B cell (primary cell): ENCODE measurements around the gene ADAMTS12. TPM values are rescaled to one million over a fixed set of nuclear protein-coding genes. Genes with fewer than 3 reads are reported as not detected.

ENCODE experiments used
- ATAC-seq: fragments of 200-7000 bp; cut with Tn5 transposase; one replicate; pipeline ENCODE4 v1.10.0; 2021; ENCODE audit warnings: low read depth, mild to moderate bottlenecking, moderate number of reproducible peaks, moderate library complexity
- CTCF ChIA-PET: fragments of 350-600 bp; sonication (Branson Sonifier 250); formaldehyde crosslinking; loops from one replicate; lab custom pipeline; 2021; ENCODE audit warnings: antibody characterized with exemption, inconsistent platforms; lab: Charles Lee
- POLR2A ChIA-PET: fragments of 350-600 bp; sonication (Branson Sonifier 250); formaldehyde crosslinking; loops from one replicate; lab custom pipeline; 2021; ENCODE audit warnings: antibody characterized with exemption; lab: Charles Lee
- DNase-seq: peaks from one replicate; pipeline ENCODE4 v3.0.0; 2013
- H2AFZ ChIP-seq: 2 replicates; pipeline ENCODE4 v1.6.1; 2012; ENCODE audit warnings: mild to moderate bottlenecking, low read depth, low read length; ENCODE audit not compliant: insufficient read depth, poor library complexity, severe bottlenecking
- H3K27ac ChIP-seq, 2 donors: 1 replicate in 1 of 2; 2 replicates in 1 of 2; pipeline ENCODE4 v1.5.1; 2012 to 2013; ENCODE audit warnings: low read length in 2 of 2, mild to moderate bottlenecking in 2 of 2, moderate library complexity in 1 of 2
- H3K27me3 ChIP-seq, 4 experiments: fragments of 200-600 bp in 1 of 4; sonication (generic) in 1 of 4; replicated peaks in 1 of 4; 1 replicate in 2 of 4; 2 replicates in 2 of 4; pipeline versions ENCODE4 v1.6.1 to v1.7.0; 2013 to 2016; ENCODE audit warnings: low read length in 3 of 4, mild to moderate bottlenecking in 2 of 4, mixed read lengths in 1 of 4, moderate library complexity in 1 of 4; ENCODE audit not compliant: insufficient read depth in 4 of 4, control insufficient read depth in 3 of 4; ENCODE audit errors: control extremely low read depth in 1 of 4
- H3K36me3 ChIP-seq, 2 experiments: replicated peaks in 1 of 2; 1 replicate in 1 of 2; 2 replicates in 1 of 2; pipeline versions ENCODE4 v1.6.1 to v1.7.1; 2013; ENCODE audit warnings: low read length in 1 of 2; ENCODE audit not compliant: insufficient read depth in 2 of 2, control insufficient read depth in 1 of 2; ENCODE audit errors: control extremely low read depth in 1 of 2, extremely low read depth in 1 of 2
- H3K4me1 ChIP-seq, 2 donors: fragments of 200-600 bp in 1 of 2; sonication (generic) in 1 of 2; 1 replicate in 1 of 2; 2 replicates in 1 of 2; pipeline versions ENCODE4 v1.5.1 to v1.6.1; 2013 to 2017; ENCODE audit warnings: low read length in 2 of 2; ENCODE audit not compliant: control insufficient read depth in 2 of 2, insufficient read depth in 2 of 2
- H3K4me2 ChIP-seq: replicated peaks from 2 replicates; pipeline ENCODE3; 2012; ENCODE audit warnings: mild to moderate bottlenecking, low read depth, low read length; ENCODE audit not compliant: poor library complexity, severe bottlenecking
- H3K4me3 ChIP-seq, 5 experiments: fragments of 200-600 bp in 1 of 5; sonication (generic) in 1 of 5; 1 replicate in 3 of 5; 2 replicates in 2 of 5; pipeline versions ENCODE4 v1.5.1 to v1.7.0; 2011 to 2016; ENCODE audit warnings: low read length in 4 of 5, mild to moderate bottlenecking in 4 of 5, low read depth in 2 of 5, control low read depth in 1 of 5, moderate library complexity in 1 of 5; ENCODE audit not compliant: insufficient read depth in 1 of 5; ENCODE audit errors: control extremely low read depth in 1 of 5, extremely low read depth in 1 of 5
- H3K79me2 ChIP-seq: fragments of 200-600 bp; sonication (generic); one replicate; pipeline ENCODE4 v1.6.0; 2016; ENCODE audit warnings: low read length; ENCODE audit not compliant: control insufficient read depth, insufficient read depth
- H3K9ac ChIP-seq: fragments of 200-600 bp; sonication (generic); 2 replicates; pipeline ENCODE4 v1.6.1; 2017; ENCODE audit warnings: mild to moderate bottlenecking, low read length, moderate library complexity
- H3K9me3 ChIP-seq, 3 donors: one replicate each; pipeline versions ENCODE4 v1.6.1 to v1.7.1; 2013; ENCODE audit warnings: low read length in 2 of 3; ENCODE audit not compliant: control insufficient read depth in 2 of 3, insufficient read depth in 1 of 3; ENCODE audit errors: control extremely low read depth in 1 of 3
- H4K20me1 ChIP-seq: 2 replicates; pipeline ENCODE4 v1.6.0; 2012; ENCODE audit warnings: mild to moderate bottlenecking, low read length; ENCODE audit not compliant: insufficient read depth, control insufficient read depth, poor library complexity, severe bottlenecking
- H3K27ac Mint-ChIP-seq: one replicate; pipeline ENCODE4 v1.8.0; 2021; ENCODE audit warnings: mixed read lengths
- H3K27me3 Mint-ChIP-seq: one replicate; pipeline ENCODE4 v1.8.0; 2021; ENCODE audit warnings: mixed read lengths
- H3K4me1 Mint-ChIP-seq: one replicate; pipeline ENCODE4 v1.8.0; 2021; ENCODE audit warnings: mixed read lengths
- H3K4me3 Mint-ChIP-seq: one replicate; pipeline ENCODE4 v1.8.0; 2021; ENCODE audit warnings: mixed read lengths
- H3K9me3 Mint-ChIP-seq: one replicate; pipeline ENCODE4 v1.8.0; 2022; ENCODE audit warnings: mixed read lengths; ENCODE audit not compliant: insufficient read depth
- CTCF ChIP-seq: fragments of 200-600 bp; IDR thresholded peaks from one replicate; pipeline ENCODE4 v1.8.0; 2022; ENCODE audit warnings: antibody characterized with exemption, mild to moderate bottlenecking
- EZH2 ChIP-seq: IDR thresholded peaks from 2 replicates; pipeline ENCODE4 v1.6.1; 2012; ENCODE audit warnings: borderline replicate concordance, low read depth, mild to moderate bottlenecking, moderate library complexity, low read length; ENCODE audit not compliant: insufficient read depth, poor library complexity, severe bottlenecking
- WGBS: methylation state at CpG from one replicate; pipeline ENCODE4 v1.1.5; 2013; ENCODE audit warnings: missing lambda C conversion rate; ENCODE audit not compliant: insufficient coverage; 5-methylcytosine and 5-hydroxymethylcytosine counted together
- intact Hi-C: fragments of 100-400 bp; cut with micrococcal nuclease; formaldehyde crosslinking; loops from one replicate; pipeline ENCODE4 v1.10.0; 2022
- polyA plus RNA-seq: library from polyadenylated mRNA; depleted of rRNA; stranded (reverse); fragments of >200 nt; gene quantifications from 2 replicates; pipeline ENCODE4 v1.2.3, GENCODE V29; 2012
- total RNA-seq, 2 donors: library from RNA; stranded (reverse); fragments of 120-200 nt in 1 of 2; gene quantifications; 1 replicate in 1 of 2; 2 replicates in 1 of 2; pipeline versions ENCODE4 v1.2.3 to v1.2.4, GENCODE V29; 2013 to 2022

Gene ADAMTS12
- total and polyA plus RNA-seq, 2 donors (not counting 1 experiment from before 2014, with no cell fraction given): not detected

GRCh38 chr5:33762859-33763258 is 128.9 kb downstream of the ADAMTS12 start:
- no peak overlapping the region for H3K9ac ChIP-seq

GRCh38 chr5:33761139-33761538 is 130.7 kb downstream of the ADAMTS12 start:
- Mint-ChIP-seq H3K27me3 (no peaks in the 10 kb centered on the region), H3K9me3 (no peaks in the 10 kb centered on the region), H3K4me3 (no peak overlapping the region), H3K27ac (no peak overlapping the region), H3K4me1 (no peaks in the 10 kb centered on the region)
- WGBS: no CpG with 5 or more reads among the region's 4 CpGs
- Histone ChIP-seq H3K4me3 (no peak overlapping the region), H4K20me1 (no peaks in the 10 kb centered on the region), H3K9ac (no peak overlapping the region), H3K9me3 (no peaks in the 10 kb centered on the region), H3K27me3 (no peaks in the 10 kb centered on the region), H3K4me2 (no peak overlapping the region), H3K4me1 (no peaks in the 10 kb centered on the region), H2AFZ (no peak overlapping the region), H3K36me3 (no peaks in the 10 kb centered on the region), H3K27ac (no peak overlapping the region), H3K79me2 (no peaks in the 10 kb centered on the region)
- no peak for TF ChIP-seq CTCF
- no peak for TF ChIP-seq EZH2
- POLR2A ChIA-PET: no interaction called here
- CTCF ChIA-PET: no interaction called here
- intact Hi-C loops: no loop called here
- ATAC-seq: no peak
- DNase-seq: no peak

More at GRCh38 chr5:33762859-33763258, 128.9 kb downstream of the ADAMTS12 start:
- Histone ChIP-seq H3K4me3 (no peak overlapping the region), H2AFZ (no peak overlapping the region), H3K79me2 (no peaks in the 10 kb centered on the region), H3K4me2 (no peak overlapping the region), H3K36me3 (no peaks in the 10 kb centered on the region), H3K27ac (no peak overlapping the region), H3K9me3 (no peaks in the 10 kb centered on the region), H3K4me1 (no peaks in the 10 kb centered on the region), H3K27me3 (no peaks in the 10 kb centered on the region), H4K20me1 (no peaks in the 10 kb centered on the region)
- ATAC-seq (no peak), DNase-seq (no peak)
- Mint-ChIP-seq H3K4me3 (no peak overlapping the region), H3K4me1 (no peaks in the 10 kb centered on the region), H3K9me3 (no peaks in the 10 kb centered on the region), H3K27me3 (peaks cover 5% of the 10 kb centered on the region), H3K27ac (no peak overlapping the region)
- ChIA-PET CTCF (no interaction called here), POLR2A (no interaction called here)
- no CpG with 5 or more reads among the region's 1 CpG for WGBS
- intact Hi-C loops: no loop called here
- TF ChIP-seq CTCF (no peak), EZH2 (no peak)
